ENCODE results near the gene KRT17. TPM values are rescaled to one million over a fixed set of nuclear protein-coding genes. Genes with fewer than 3 reads are reported as not detected.

KRT17 gene
- polyA plus RNA-seq, 1 donor (not counting 4 experiments of a cell fraction or from before 2014, with no cell fraction given) = 8,666 TPM

- Histone ChIP-seq H3K4me1 (ENCODE audit: control insufficient read depth, extremely low read depth, insufficient read depth, low read length) (peaks cover 39% of the 10 kb centered on the region), H3K9me3 (ENCODE audit: control insufficient read depth, low read depth, low read length) (no peaks in the 10 kb centered on the region), H3K36me3 (ENCODE audit: control insufficient read depth in 2 of 2, extremely low read depth in 1 of 2, insufficient read depth in 2 of 2, low read length in 2 of 2) (no peaks in the 10 kb centered on the region), H3K4me3 (ENCODE audit: control insufficient read depth in 2 of 3, extremely low read depth in 1 of 3, insufficient read depth in 2 of 3, low read depth in 1 of 3, low read length in 3 of 3) (no peak overlapping the region), H3K4me2 (ENCODE audit: control insufficient read depth, extremely low read depth, insufficient read depth, low read depth, low read length) (no peak overlapping the region), H3K79me2 (ENCODE audit: control insufficient read depth, insufficient read depth, low read length) (no peaks in the 10 kb centered on the region), H3K27me3 (ENCODE audit: control insufficient read depth, extremely low read depth, insufficient read depth, low read length) (no peaks in the 10 kb centered on the region), H4K20me1 (ENCODE audit: control insufficient read depth, extremely low read depth, insufficient read depth, low read length) (no peaks in the 10 kb centered on the region), H3K27ac (ENCODE audit: control insufficient read depth, insufficient read depth, low read length) (no peak overlapping the region), H3K9me1 (ENCODE audit: control insufficient read depth, extremely low read depth, insufficient read depth, low read length) (no peaks in the 10 kb centered on the region), H3K9ac (ENCODE audit: control insufficient read depth, extremely low read depth, insufficient read depth, low read length) (no peak overlapping the region), H2AFZ (ENCODE audit: control insufficient read depth, low read length) (no peak overlapping the region)
- dilution Hi-C loops (cut with MboI; ENCODE audit: extremely low pct_ligation_motif_present, low sequenced_read_pairs) = no loop called here
- FAIRE-seq = peak; percentile 5
- no peak for DNase-seq (ENCODE audit: low read depth, low spot score)
- TF ChIP-seq CTCF (optimal IDR thresholded peaks at IDR 0.05 in 1 of 3, IDR thresholded peaks at IDR 0.05 in 1 of 3, conservative IDR thresholded peaks at IDR 0.05 in 1 of 3; ENCODE audit: extremely low read depth in 1 of 3, insufficient read depth in 2 of 3, low read length in 3 of 3) (no peak), EZH2 (IDR thresholded peaks at IDR 0.05; ENCODE audit: low read length) (no peak)
Measured at GRCh38 chr17:41593306-41593981, 30.9 kb downstream of the KRT17 start.

- no peak overlapping the region for H2AFZ ChIP-seq (ENCODE audit: control insufficient read depth, low read length)
- no peaks in the 10 kb centered on the region for H4K20me1 ChIP-seq (ENCODE audit: control insufficient read depth, extremely low read depth, insufficient read depth, low read length)
- no peaks in the 10 kb centered on the region for H3K36me3 ChIP-seq (ENCODE audit: control insufficient read depth in 2 of 2, extremely low read depth in 1 of 2, insufficient read depth in 2 of 2, low read length in 2 of 2)
- H3K79me2 ChIP-seq (ENCODE audit: control insufficient read depth, insufficient read depth, low read length) = no peaks in the 10 kb centered on the region
- H3K27me3 ChIP-seq (ENCODE audit: control insufficient read depth, extremely low read depth, insufficient read depth, low read length) = no peaks in the 10 kb centered on the region
- peaks cover 43% of the 10 kb centered on the region for H3K4me1 ChIP-seq (ENCODE audit: control insufficient read depth, extremely low read depth, insufficient read depth, low read length)
- dilution Hi-C loops (cut with MboI; ENCODE audit: extremely low pct_ligation_motif_present, low sequenced_read_pairs) = no loop called here
- no peak for TF ChIP-seq EZH2 (IDR thresholded peaks at IDR 0.05; ENCODE audit: low read length)
- H3K9me1 ChIP-seq (ENCODE audit: control insufficient read depth, extremely low read depth, insufficient read depth, low read length) = no peaks in the 10 kb centered on the region
- no peak overlapping the region for H3K9ac ChIP-seq (ENCODE audit: control insufficient read depth, extremely low read depth, insufficient read depth, low read length)
- no peak overlapping the region for H3K4me3 ChIP-seq (ENCODE audit: control insufficient read depth in 2 of 3, extremely low read depth in 1 of 3, insufficient read depth in 2 of 3, low read depth in 1 of 3, low read length in 3 of 3)
- H3K9me3 ChIP-seq (ENCODE audit: control insufficient read depth, low read depth, low read length) = no peaks in the 10 kb centered on the region
- no peak overlapping the region for H3K27ac ChIP-seq (ENCODE audit: control insufficient read depth, insufficient read depth, low read length)
- FAIRE-seq (peak; percentile 92), DNase-seq (ENCODE audit: low read depth, low spot score) (no peak)
- peak overlapping the region; percentile 46 for H3K4me2 ChIP-seq (ENCODE audit: control insufficient read depth, extremely low read depth, insufficient read depth, low read depth, low read length)
Measured at GRCh38 chr17:41592601-41593305, 31.6 kb downstream of the KRT17 start.

All from keratinocyte (primary cell).